Neural progenitor cell (in vitro differentiated cells): ENCODE measurements around the gene DUSP18. TPM values are rescaled to one million over a fixed set of nuclear protein-coding genes. Genes with fewer than 3 reads are reported as not detected.
"Not testable (repeated sequence)": the region's sequence is repeated elsewhere in the genome, so short reads cannot be mapped to it uniquely, and the experiment has no call there.

Experiments used
- DNase-seq: peaks from one replicate; pipeline ENCODE4 v3.0.0-alpha.2; 2016; ENCODE audit warnings: low spot score
- H2AFZ ChIP-seq: fragments of 200-600 bp; sonication (generic); replicated peaks from 2 replicates; pipeline ENCODE4 v1.6.1; 2016; ENCODE audit warnings: antibody characterized with exemption
- H3F3A ChIP-seq: fragments of 200-600 bp; sonication (generic); 2 replicates; pipeline ENCODE4 v1.6.1; 2016; ENCODE audit warnings: antibody characterized with exemption, low read depth
- H3K27ac ChIP-seq: fragments of 200-600 bp; sonication (generic); 2 replicates; pipeline ENCODE4 v1.5.1; 2016; ENCODE audit warnings: mild to moderate bottlenecking
- H3K27me3 ChIP-seq: fragments of 200-600 bp; sonication (generic); 2 replicates; pipeline ENCODE4 v1.6.1; 2016; ENCODE audit warnings: mild to moderate bottlenecking, moderate library complexity
- H3K36me3 ChIP-seq: fragments of 200-600 bp; sonication (generic); 2 replicates; pipeline ENCODE4 v1.5.1; 2016
- H3K4me1 ChIP-seq: fragments of 200-600 bp; sonication (generic); 2 replicates; pipeline ENCODE4 v1.6.1; 2016; ENCODE audit warnings: mixed run types
- H3K4me2 ChIP-seq: fragments of 200-600 bp; sonication (generic); 2 replicates; pipeline ENCODE4 v1.6.1; 2016
- H3K4me3 ChIP-seq: fragments of 200-600 bp; sonication (generic); 2 replicates; pipeline ENCODE4 v1.5.1; 2016
- H3K79me2 ChIP-seq: fragments of 200-600 bp; sonication (generic); 2 replicates; pipeline ENCODE4 v1.6.1; 2016; ENCODE audit warnings: low read depth
- H3K9ac ChIP-seq: fragments of 200-600 bp; sonication (generic); 2 replicates; pipeline ENCODE4 v1.6.1; 2016
- H3K9me3 ChIP-seq: fragments of 200-600 bp; sonication (generic); 2 replicates; pipeline ENCODE4 v1.5.1; 2016; ENCODE audit warnings: low read depth
- H4K20me1 ChIP-seq: fragments of 200-600 bp; sonication (generic); 2 replicates; pipeline ENCODE4 v1.6.1; 2016; ENCODE audit warnings: low read depth
- H3K27ac Mint-ChIP-seq: 3 replicates; pipeline ENCODE4 v1.8.0; 2021; ENCODE audit warnings: mixed read lengths
- H3K27me3 Mint-ChIP-seq: 2 replicates; pipeline ENCODE4 v1.8.0; 2022; ENCODE audit warnings: low read depth, mild to moderate bottlenecking, inconsistent platforms, moderate library complexity, mixed read lengths; ENCODE audit not compliant: insufficient read depth
- H3K36me3 Mint-ChIP-seq: 3 replicates; pipeline ENCODE4 v1.8.0; 2021; ENCODE audit warnings: mixed read lengths
- H3K4me1 Mint-ChIP-seq: 3 replicates; pipeline ENCODE4 v1.8.0; 2021; ENCODE audit warnings: mixed read lengths
- H3K4me3 Mint-ChIP-seq: 3 replicates; pipeline ENCODE4 v1.8.0; 2021; ENCODE audit warnings: mild to moderate bottlenecking, moderate library complexity, mixed read lengths
- H3K9me3 Mint-ChIP-seq: 3 replicates; pipeline ENCODE4 v1.8.0; 2020; ENCODE audit warnings: mixed read lengths
- CTCF ChIP-seq: fragments of 200-600 bp; sonication (generic); IDR thresholded peaks from 2 replicates; pipeline ENCODE4 v1.5.1; 2017; ENCODE audit warnings: antibody characterized with exemption, mild to moderate bottlenecking
- EZH2 ChIP-seq: fragments of 200-600 bp; sonication (generic); IDR thresholded peaks from 2 replicates; pipeline ENCODE4 v1.6.1; 2017; ENCODE audit warnings: antibody characterized with exemption, mild to moderate bottlenecking, moderate library complexity
- EZH2phosphoT487 ChIP-seq: fragments of 200-600 bp; sonication (generic); IDR thresholded peaks from 2 replicates; pipeline ENCODE4 v1.6.1; 2017; ENCODE audit warnings: antibody characterized with exemption
- total RNA-seq: library from RNA; depleted of rRNA; stranded (reverse); fragments of >200 nt; gene quantifications from 2 replicates; pipeline ENCODE4 v1.2.3, GENCODE V29; 2015; ENCODE audit warnings: low replicate concordance

Gene DUSP18
- total RNA-seq, 1 donor from 2014 or later: 3.1 TPM

- no peak for TF ChIP-seq CTCF
- no peaks in the 10 kb centered on the region for H4K20me1 ChIP-seq
- Mint-ChIP-seq H3K9me3 (peaks cover 2% of the 10 kb centered on the region), H3K27me3 (peaks cover 3% of the 10 kb centered on the region), H3K4me1 (no peaks in the 10 kb centered on the region), H3K4me3 (no peak overlapping the region), H3K27ac (no peak overlapping the region), H3K36me3 (peaks cover 3% of the 10 kb centered on the region)
- H3K9me3 ChIP-seq: no peaks in the 10 kb centered on the region
- H2AFZ ChIP-seq: no peak overlapping the region
- H3K27ac ChIP-seq: no peak overlapping the region
- DNase-seq: no peak
- H3K4me2 ChIP-seq: no peak overlapping the region
- no peak overlapping the region for H3K4me3 ChIP-seq
- H3K4me1 ChIP-seq: no peaks in the 10 kb centered on the region
- H3K9ac ChIP-seq: no peak overlapping the region
- no peaks in the 10 kb centered on the region for H3F3A ChIP-seq
- no peaks in the 10 kb centered on the region for H3K79me2 ChIP-seq
- H3K27me3 ChIP-seq: no peaks in the 10 kb centered on the region
- H3K36me3 ChIP-seq: no peaks in the 10 kb centered on the region
Measured at GRCh38 chr22:30628491-30628890, 39.2 kb downstream of the DUSP18 start.

GRCh38 chr22:30627471-30627870 is 40.2 kb downstream of the DUSP18 start:
- TF ChIP-seq CTCF (no peak), EZH2phosphoT487 (no peak), EZH2 (no peak)
- Histone ChIP-seq H3K9ac (no peak overlapping the region), H3K27ac (no peak overlapping the region), H3F3A (peaks cover 4% of the 10 kb centered on the region), H4K20me1 (no peaks in the 10 kb centered on the region), H3K4me2 (no peak overlapping the region), H3K79me2 (no peaks in the 10 kb centered on the region), H3K4me3 (no peak overlapping the region), H2AFZ (no peak overlapping the region), H3K27me3 (no peaks in the 10 kb centered on the region), H3K9me3 (no peaks in the 10 kb centered on the region), H3K4me1 (no peaks in the 10 kb centered on the region), H3K36me3 (no peaks in the 10 kb centered on the region)
- Mint-ChIP-seq H3K27me3 (peaks cover 3% of the 10 kb centered on the region), H3K4me1 (no peaks in the 10 kb centered on the region), H3K36me3 (peaks cover 5% of the 10 kb centered on the region), H3K9me3 (peaks cover 2% of the 10 kb centered on the region), H3K27ac (no peak overlapping the region), H3K4me3 (no peak overlapping the region)
- no peak for DNase-seq

GRCh38 chr22:30626413-30626812 is 41.3 kb downstream of the DUSP18 start:
- H3K4me2 ChIP-seq: no peak overlapping the region
- Mint-ChIP-seq H3K4me1 (no peaks in the 10 kb centered on the region), H3K4me3 (no peak overlapping the region), H3K36me3 (peaks cover 7% of the 10 kb centered on the region), H3K27me3 (peaks cover 3% of the 10 kb centered on the region), H3K9me3 (peaks cover 2% of the 10 kb centered on the region), H3K27ac (no peak overlapping the region)
- H3K9me3 ChIP-seq: no peaks in the 10 kb centered on the region
- H3F3A ChIP-seq: peaks cover 4% of the 10 kb centered on the region
- no peak overlapping the region for H2AFZ ChIP-seq
- no peaks in the 10 kb centered on the region for H4K20me1 ChIP-seq
- no peak for DNase-seq
- no peaks in the 10 kb centered on the region for H3K36me3 ChIP-seq
- no peak overlapping the region for H3K27ac ChIP-seq
- TF ChIP-seq CTCF (no peak), EZH2phosphoT487 (no peak), EZH2 (no peak)
- H3K4me3 ChIP-seq: no peak overlapping the region
- H3K4me1 ChIP-seq: no peaks in the 10 kb centered on the region
- no peaks in the 10 kb centered on the region for H3K27me3 ChIP-seq
- no peaks in the 10 kb centered on the region for H3K79me2 ChIP-seq
- no peak overlapping the region for H3K9ac ChIP-seq

- H3K27me3 Mint-ChIP-seq, H3K36me3 ChIP-seq, H3K4me3 Mint-ChIP-seq, H3K9me3 Mint-ChIP-seq, H3K4me1 Mint-ChIP-seq, H3K4me2 ChIP-seq, H3K9me3 ChIP-seq, H3F3A ChIP-seq, H2AFZ ChIP-seq, H3K4me1 ChIP-seq, DNase-seq, H3K9ac ChIP-seq, H4K20me1 ChIP-seq, H3K79me2 ChIP-seq, H3K27ac Mint-ChIP-seq, H3K4me3 ChIP-seq, H3K27ac ChIP-seq, H3K27me3 ChIP-seq: not testable (repeated sequence)
- H3K36me3 Mint-ChIP-seq: peaks cover 25% of the 10 kb centered on the region
Measured at GRCh38 chr22:30619909-30620308, 47.8 kb downstream of the DUSP18 start.
